Parathyroid adenoma (tissue), 2 donors: ENCODE measurements around the gene DTNB.

Source experiments
- H2AFZ ChIP-seq: fragments of 300-600 bp; sonication (generic); one replicate; pipeline ENCODE4 v1.7.0; 2017; ENCODE audit warnings: antibody characterized with exemption, mild to moderate bottlenecking
- H3K27ac ChIP-seq: fragments of 300-600 bp; sonication (generic); one replicate; pipeline ENCODE4 v1.7.0; 2017
- H3K27me3 ChIP-seq: fragments of 300-600 bp; sonication (generic); one replicate; pipeline ENCODE4 v1.7.0; 2017; ENCODE audit warnings: low read length; ENCODE audit not compliant: control insufficient read depth, insufficient read depth
- H3K36me3 ChIP-seq: fragments of 300-600 bp; sonication (generic); one replicate; pipeline ENCODE4 v1.7.0; 2017; ENCODE audit warnings: low read length; ENCODE audit not compliant: control insufficient read depth, insufficient read depth
- H3K4me1 ChIP-seq: fragments of 300-600 bp; sonication (generic); one replicate; pipeline ENCODE4 v1.7.0; 2017; ENCODE audit warnings: control low read depth
- H3K4me2 ChIP-seq: fragments of 300-600 bp; sonication (generic); one replicate; pipeline ENCODE4 v1.7.0; 2017; ENCODE audit warnings: low read length
- H3K4me3 ChIP-seq: fragments of 300-600 bp; sonication (generic); one replicate; pipeline ENCODE4 v1.7.0; 2017; ENCODE audit warnings: low read depth, low read length
- H3K79me2 ChIP-seq: fragments of 300-600 bp; sonication (generic); one replicate; pipeline ENCODE4 v1.7.0; 2017; ENCODE audit warnings: control low read depth
- H3K9ac ChIP-seq: fragments of 300-600 bp; sonication (generic); one replicate; pipeline ENCODE4 v1.7.0; 2017; ENCODE audit warnings: mild to moderate bottlenecking
- H3K9me3 ChIP-seq: fragments of 300-600 bp; sonication (generic); one replicate; pipeline ENCODE4 v1.7.0; 2017; ENCODE audit warnings: low read length; ENCODE audit not compliant: control insufficient read depth
- TF ChIP-seq, protein P1 (sequence below): fragments of 300-600 bp; sonication (generic); IDR thresholded peaks from one replicate; pipeline ENCODE4 v1.7.0; 2017; ENCODE audit warnings: antibody characterized with exemption, mild to moderate bottlenecking
- donor health status: primary hyperparathyroidism.

Gene DTNB

DNA sequence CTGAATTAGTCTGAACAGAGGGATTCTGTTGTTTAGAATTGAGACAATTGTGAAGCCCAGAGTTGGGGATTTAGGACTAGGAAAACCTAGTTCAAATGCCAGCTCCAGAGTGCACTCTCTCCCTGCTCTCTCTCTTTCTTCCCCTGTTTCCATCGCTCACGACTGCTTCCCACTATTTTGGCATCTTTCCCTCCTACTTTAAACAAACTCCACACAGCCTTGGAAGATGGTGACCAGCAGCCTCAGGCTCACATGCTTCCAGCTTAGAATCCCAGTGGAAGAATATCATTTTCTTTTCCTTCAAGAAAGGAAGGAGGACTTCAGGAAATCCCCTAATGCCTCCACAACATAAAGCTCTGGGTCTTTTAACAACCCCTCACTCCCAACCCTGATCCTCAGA lies 325.5 kb downstream of the DTNB start:
- no peaks in the 10 kb centered on the region for H3K27me3 ChIP-seq
- H3K4me1 ChIP-seq: no peaks in the 10 kb centered on the region
- no peak overlapping the region for H3K4me3 ChIP-seq
- H3K79me2 ChIP-seq: no peaks in the 10 kb centered on the region
- H3K36me3 ChIP-seq: no peaks in the 10 kb centered on the region
- no peak overlapping the region for H3K27ac ChIP-seq
- H3K9me3 ChIP-seq: no peaks in the 10 kb centered on the region
- no peak overlapping the region for H2AFZ ChIP-seq
- no peak overlapping the region for H3K9ac ChIP-seq
- TF ChIP-seq, protein P1, sequence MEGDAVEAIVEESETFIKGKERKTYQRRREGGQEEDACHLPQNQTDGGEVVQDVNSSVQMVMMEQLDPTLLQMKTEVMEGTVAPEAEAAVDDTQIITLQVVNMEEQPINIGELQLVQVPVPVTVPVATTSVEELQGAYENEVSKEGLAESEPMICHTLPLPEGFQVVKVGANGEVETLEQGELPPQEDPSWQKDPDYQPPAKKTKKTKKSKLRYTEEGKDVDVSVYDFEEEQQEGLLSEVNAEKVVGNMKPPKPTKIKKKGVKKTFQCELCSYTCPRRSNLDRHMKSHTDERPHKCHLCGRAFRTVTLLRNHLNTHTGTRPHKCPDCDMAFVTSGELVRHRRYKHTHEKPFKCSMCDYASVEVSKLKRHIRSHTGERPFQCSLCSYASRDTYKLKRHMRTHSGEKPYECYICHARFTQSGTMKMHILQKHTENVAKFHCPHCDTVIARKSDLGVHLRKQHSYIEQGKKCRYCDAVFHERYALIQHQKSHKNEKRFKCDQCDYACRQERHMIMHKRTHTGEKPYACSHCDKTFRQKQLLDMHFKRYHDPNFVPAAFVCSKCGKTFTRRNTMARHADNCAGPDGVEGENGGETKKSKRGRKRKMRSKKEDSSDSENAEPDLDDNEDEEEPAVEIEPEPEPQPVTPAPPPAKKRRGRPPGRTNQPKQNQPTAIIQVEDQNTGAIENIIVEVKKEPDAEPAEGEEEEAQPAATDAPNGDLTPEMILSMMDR: no peak
- H3K4me2 ChIP-seq: no peak overlapping the region

DNA sequence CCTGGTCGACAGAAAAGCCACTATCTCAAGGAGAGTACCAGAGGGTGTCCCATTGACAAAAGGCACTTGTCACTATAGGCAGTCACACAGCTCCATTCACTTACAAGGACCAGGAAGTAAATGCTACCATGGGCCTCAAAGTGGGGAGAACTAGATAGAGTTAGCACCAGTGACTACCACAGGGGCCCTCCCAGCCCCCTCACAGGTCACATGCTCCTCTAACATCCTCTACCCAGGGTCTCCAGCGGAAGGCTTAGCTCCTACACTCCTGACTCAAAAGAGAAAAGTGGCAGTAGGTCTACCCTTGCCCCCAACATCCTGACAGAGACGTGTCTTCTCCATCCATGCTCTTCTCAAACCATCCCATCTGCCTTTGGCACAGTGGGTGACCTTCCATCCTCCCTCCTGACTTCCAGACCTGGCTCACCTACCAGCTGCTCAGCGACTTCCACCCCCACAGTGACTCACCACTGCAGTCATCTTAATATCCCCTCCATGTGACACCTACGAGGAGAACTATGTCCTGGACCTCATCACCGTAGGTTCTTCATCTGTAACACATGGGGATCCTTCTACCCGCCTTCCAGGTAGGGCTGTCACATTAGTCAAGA lies 326.1 kb downstream of the DTNB start:
- TF ChIP-seq, protein P1: no peak
- no peak overlapping the region for H3K9ac ChIP-seq

DNA sequence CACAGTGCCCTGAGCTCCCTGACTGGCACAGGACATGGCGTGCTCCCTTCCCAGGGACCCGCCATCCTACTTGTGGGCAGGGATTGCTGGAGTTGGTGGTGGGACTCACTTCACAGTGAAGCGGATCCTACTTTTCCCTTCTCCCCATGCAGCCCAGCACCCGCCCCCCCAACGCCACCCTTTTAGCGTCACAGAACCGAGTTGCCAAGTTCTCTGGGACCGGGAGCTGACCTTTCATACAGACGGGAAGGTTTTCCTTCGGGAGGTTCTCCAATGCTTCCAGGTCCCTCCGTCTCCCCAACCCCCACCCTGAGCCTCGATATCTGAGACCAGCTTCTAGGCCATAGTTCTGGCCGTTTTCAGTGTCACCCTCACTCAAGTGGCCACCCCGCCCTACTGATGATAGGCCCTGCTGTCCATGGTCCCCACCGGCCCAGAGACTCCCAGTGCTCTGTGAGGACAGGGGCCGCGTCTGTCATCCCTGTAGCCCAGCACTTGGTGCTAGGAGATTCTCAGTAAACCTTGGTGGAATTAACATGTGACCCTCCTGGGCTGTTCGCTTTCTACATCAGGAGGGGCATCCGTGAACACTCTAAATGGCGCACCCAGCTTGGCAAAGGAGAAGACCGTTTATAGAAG lies 330.1 kb downstream of the DTNB start:
- Histone ChIP-seq H3K36me3 (no peaks in the 10 kb centered on the region), H3K79me2 (no peaks in the 10 kb centered on the region), H3K4me2 (no peak overlapping the region), H2AFZ (no peak overlapping the region), H3K4me1 (no peaks in the 10 kb centered on the region), H3K27ac (no peak overlapping the region), H3K9ac (no peak overlapping the region), H3K9me3 (no peaks in the 10 kb centered on the region), H3K27me3 (no peaks in the 10 kb centered on the region), H3K4me3 (no peak overlapping the region)
- TF ChIP-seq, protein P1: no peak

More for the DNA sequence above, 326.1 kb downstream of the DTNB start:
- no peaks in the 10 kb centered on the region for H3K27me3 ChIP-seq
- H3K36me3 ChIP-seq: no peaks in the 10 kb centered on the region
- H2AFZ ChIP-seq: no peak overlapping the region
- no peak overlapping the region for H3K4me3 ChIP-seq
- no peaks in the 10 kb centered on the region for H3K79me2 ChIP-seq
- no peak overlapping the region for H3K27ac ChIP-seq
- no peaks in the 10 kb centered on the region for H3K4me1 ChIP-seq
- H3K9me3 ChIP-seq: no peaks in the 10 kb centered on the region
- no peak overlapping the region for H3K4me2 ChIP-seq

DNA sequence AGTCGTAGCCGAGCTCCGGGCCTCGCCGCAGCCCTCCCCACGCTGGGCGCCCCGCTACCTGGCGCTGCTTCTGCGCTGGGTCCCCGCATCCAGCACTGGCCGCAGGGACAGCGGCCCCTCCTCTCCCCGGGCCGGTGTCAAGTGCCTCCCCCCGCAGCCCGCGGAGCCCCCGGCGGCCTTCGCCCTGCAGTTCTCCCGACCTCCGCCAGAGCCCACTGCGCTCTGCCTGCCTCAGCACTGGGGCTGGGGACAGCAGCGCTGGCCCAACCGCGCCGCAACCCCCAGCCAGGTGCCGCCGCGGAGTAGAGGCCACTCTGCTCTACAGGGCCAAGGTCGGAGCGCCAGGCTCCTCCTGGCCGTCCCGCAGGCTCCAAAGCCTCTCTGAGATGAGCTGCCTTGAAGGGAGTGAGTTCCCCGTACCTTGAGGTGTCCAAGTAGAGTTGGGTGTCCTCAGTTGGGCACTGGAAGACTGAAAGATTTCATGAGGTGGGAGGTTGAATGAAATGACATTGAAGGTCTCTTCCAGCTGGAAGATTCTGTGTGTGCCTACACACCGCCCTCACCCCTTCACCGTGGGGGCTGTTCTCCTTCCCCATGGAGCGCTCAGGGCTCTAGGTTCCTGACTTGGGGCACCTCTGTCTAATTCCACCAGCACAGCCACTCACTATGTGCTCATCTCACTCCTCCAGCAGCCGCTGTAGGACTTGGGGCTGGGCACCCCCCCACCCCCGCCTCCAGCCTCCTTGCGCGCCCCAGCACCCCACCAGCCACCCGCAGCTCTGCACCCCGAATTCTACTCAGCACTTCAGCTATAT lies 330.8 kb downstream of the DTNB start:
- H3K79me2 ChIP-seq: no peaks in the 10 kb centered on the region
- TF ChIP-seq, protein P1: peak; percentile 98
- H3K27me3 ChIP-seq: no peaks in the 10 kb centered on the region
- no peaks in the 10 kb centered on the region for H3K4me1 ChIP-seq
- H3K4me2 ChIP-seq: peak overlapping the region; percentile 74
- H3K27ac ChIP-seq: peak overlapping the region; percentile 22
- H2AFZ ChIP-seq: peak overlapping the region; percentile 93
- peak overlapping the region; percentile 33 for H3K4me3 ChIP-seq
- no peak overlapping the region for H3K9ac ChIP-seq
- no peaks in the 10 kb centered on the region for H3K36me3 ChIP-seq
- no peaks in the 10 kb centered on the region for H3K9me3 ChIP-seq
